Keratinocyte (primary cell): Measurements from ENCODE around the gene ELFN2.

Source experiments
- CTCF ChIP-seq, 3 experiments: IDR thresholded peaks in 1 of 3; conservative IDR thresholded peaks in 1 of 3; optimal IDR thresholded peaks in 1 of 3; 2 replicates in 2 of 3; 3 replicates in 1 of 3; pipeline versions ENCODE3 to v1.5.1; 2011; ENCODE audit warnings: low read length in 3 of 3, mild to moderate bottlenecking in 3 of 3, moderate library complexity in 2 of 3, control low read depth in 1 of 3, inconsistent platforms in 1 of 3; ENCODE audit not compliant: insufficient read depth in 2 of 3; ENCODE audit errors: extremely low read depth in 1 of 3
- EZH2 ChIP-seq: IDR thresholded peaks from one replicate; pipeline ENCODE4 v1.6.1; 2012; ENCODE audit warnings: inconsistent platforms, mild to moderate bottlenecking, low read length, moderate library complexity

- TF ChIP-seq CTCF (optimal IDR thresholded peaks at IDR 0.05 in 1 of 3, IDR thresholded peaks at IDR 0.05 in 1 of 3, conservative IDR thresholded peaks at IDR 0.05 in 1 of 3; ENCODE audit: extremely low read depth in 1 of 3, insufficient read depth in 2 of 3, low read length in 3 of 3) (no peak), EZH2 (no peak)
These were observed 44.6 kb upstream of the ELFN2 start for GRCh38 chr22:37471727-37472417.
